Activated naive CD4-positive, alpha-beta T cell treated with anti-CD3 and anti-CD28 coated beads, Interleukin-2, amount 50 U/mL, for 16 hours (primary cell): ENCODE results near the gene GPD1L.
"Not testable (repeated sequence)": the region's sequence is repeated elsewhere in the genome, so short reads cannot be mapped to it uniquely, and the experiment has no call there.

Experiments used
- DNase-seq: peaks from one replicate; pipeline ENCODE4 v3.0.0-alpha.2; 2020

Gene GPD1L

DNA sequence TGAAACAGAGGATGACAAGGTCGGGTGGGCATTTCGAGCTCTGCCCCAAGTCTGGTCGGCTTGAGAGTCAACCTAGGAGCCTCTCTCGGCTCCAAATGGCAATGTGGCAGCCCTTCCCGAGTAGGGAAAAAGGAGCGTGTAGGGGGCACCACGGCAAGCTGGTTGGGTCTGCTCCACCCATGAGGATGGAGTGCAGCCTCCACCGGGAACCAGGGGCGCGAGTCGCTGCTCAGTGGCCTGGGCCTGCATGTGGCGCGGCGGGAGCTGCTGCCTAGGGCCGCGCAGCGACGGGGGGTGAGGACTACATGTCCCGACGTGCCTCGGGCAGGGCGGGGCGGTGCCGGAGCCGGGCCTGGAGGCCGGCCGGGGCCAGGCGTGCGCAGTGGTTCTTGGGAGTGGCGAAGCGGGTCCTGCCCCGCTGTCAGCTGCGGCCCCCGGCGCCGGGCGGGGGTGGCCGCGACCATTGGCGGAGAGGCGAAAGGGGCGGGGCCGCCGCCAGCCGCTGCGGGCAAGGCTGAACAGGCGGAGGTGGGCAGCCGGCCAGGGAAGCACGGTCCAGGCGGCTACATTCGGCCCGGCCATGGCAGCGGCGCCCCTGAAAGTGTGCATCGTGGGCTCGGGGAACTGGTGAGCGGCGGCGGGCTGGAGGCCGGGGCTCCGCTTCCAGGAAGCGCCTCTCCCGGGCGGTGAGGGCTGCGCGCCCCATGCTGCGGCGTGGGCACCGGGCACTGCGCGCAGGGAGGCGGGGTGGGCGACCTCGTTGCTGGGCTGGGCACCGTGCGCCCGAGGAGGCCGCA, at the start of gene GPD1L:
Gene GPD1L (plus strand): TSS at position 489 of the 797 bp plus-strand sequence. CDS start 92 bp downstream, at position 581.
- peak; percentile 96 for DNase-seq

DNA sequence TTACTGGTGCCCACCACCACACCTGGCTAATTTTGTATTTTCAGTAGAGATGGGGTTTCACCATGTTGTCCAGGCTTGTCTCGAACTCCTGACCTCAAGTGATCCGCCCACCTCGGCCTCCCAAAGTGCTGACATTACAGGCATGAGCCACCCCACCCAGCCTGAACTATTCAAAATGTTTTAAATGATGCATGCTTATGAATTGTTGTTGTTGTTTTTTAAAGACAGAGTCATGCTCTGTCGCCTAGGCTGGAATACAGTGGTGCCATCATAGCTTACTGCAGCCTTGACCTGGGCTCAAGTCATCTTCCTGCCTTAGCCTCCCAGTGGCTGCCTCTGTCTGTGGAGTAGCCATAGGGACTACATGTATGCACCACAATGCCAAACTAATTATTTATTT, 48.0 kb upstream of the GPD1L start:
- DNase-seq = not testable (repeated sequence)

DNA sequence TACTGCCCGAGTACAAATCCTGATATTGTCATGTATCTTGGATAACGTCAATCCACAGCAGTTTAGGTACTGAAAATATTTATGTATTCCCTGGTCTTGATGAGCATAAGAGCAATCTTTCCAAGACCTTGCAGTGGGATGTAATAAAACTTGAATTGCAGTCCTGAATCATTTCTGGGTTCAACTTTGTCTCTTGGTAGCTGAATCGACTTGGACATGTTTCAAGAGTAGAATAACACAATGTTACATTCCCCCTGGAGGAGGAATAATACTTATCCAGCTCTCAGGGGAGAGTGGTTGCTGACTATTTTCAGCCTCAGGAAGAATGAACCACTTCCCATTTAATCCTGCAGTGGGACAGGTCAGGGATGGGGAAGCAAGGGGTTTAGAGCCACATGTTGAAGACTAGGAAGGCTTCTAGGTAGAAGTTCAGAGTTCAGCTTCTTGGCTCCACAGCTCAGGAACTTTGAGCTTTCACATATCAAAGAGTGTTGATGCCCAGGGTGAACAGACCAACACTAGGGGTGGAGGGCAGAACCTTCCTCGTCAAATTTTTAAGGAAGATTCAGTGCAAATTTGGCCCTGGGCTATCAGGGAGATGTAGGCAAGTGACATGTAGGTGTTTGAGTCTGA, 43.4 kb upstream of the GPD1L start:
- no peak for DNase-seq

GRCh38 chr3:32066686-32067085, 39.7 kb upstream of the GPD1L start:
- DNase-seq = no peak

DNA sequence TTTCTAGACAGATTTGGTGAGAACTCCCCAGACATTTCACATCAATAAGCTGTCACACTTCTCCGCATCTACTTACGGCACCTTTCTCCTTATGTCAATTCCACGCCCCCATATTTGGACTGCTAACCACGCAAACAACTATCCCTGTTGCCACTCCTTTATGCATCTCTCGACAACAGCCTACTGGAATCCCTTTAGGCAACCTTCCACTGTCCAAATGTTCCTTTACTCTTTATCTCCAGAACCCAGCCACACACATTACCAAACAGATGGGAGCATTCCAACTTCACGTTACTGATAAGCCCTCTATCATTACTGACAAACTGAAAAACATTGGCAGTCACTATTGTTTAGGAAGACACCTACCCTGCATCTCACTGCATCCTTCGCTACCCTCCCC, 32.2 kb upstream of the GPD1L start:
- not testable (repeated sequence) for DNase-seq

GRCh38 chr3:32076566-32076965, 29.9 kb upstream of the GPD1L start:
- no peak for DNase-seq

DNA sequence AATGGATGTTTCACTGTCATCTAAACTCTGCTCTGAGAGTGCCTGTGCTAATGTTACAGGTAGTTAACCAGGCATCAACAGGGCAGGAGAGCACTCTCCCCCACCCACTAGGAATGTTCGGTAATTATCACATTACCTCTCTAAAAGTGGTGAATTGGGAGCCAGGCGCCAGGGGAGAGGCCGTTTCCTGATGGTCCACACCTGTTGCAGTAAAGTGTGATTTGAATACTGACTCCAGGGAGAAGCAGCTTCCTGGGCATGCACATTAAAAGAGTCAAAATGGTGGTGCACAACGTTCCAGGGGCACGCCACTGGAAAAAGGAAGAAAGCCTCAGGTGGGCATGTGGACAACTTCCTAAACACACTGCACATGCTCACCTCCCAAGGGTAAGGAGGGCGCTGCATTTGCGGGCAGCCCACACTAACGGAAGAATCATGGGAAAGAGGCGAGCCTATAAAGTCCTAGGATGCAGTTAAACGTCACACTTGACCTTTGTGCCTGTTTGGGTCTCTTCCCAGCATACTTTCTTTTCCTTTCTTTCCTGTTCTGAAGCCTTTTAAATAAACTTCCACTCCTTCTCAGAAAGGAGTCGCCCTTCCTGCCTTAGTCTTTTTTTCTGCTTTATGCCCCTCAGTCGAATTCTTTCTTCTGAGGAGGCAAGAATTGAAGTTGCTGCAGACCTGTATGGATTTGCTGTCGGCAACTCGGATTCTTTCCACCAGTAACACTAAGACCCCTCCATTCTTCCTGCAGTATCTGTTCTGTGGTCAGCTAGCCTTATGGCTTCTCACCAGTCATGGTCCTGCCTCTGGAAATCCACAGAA, 28.9 kb upstream of the GPD1L start:
- no peak for DNase-seq

DNA sequence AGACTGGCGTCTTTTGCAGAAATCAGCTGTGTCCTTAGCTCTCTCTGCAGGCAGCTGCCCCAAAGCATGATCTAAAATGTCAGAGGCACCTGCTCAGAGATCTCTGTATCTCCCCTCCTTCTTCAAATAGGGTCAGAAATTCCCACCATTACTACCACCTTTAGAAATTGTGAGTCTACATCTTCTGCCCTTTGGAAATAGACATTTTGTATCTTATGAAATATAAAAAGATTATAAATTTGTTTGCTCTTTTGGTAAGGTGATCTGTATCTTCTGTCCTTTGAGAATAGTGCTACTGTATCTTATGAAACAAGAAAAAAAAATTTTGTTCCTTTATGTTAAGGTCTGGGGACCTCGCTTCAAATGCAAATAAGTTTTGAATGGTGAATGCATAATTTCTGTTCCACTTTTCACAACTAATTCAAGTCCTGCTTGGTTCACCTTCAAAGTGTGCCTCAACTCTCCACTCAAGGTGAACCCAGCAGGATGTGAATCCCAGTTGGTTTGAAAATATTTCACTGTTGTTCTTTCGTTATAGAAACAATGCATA, 28.3 kb upstream of the GPD1L start:
- DNase-seq = no peak

DNA sequence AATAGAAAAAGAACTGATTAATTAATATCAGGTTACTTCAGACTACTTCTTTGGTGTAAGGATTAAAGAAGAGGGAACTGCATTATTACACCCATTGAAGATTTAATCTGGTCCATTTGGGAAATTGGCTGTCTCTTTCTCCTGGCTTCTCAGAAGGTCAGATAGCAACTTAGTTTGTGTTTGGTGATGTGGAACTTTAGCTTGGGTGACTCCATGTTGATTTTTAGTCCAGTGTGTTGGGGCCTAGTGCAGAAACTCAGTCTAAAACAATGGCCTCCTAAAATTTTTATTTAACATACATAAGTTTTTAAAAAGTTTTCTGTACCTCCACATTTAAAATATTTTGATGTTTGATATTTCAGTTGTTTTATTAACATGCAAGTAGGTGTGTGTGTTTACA, 27.6 kb upstream of the GPD1L start:
- DNase-seq = no peak

DNA sequence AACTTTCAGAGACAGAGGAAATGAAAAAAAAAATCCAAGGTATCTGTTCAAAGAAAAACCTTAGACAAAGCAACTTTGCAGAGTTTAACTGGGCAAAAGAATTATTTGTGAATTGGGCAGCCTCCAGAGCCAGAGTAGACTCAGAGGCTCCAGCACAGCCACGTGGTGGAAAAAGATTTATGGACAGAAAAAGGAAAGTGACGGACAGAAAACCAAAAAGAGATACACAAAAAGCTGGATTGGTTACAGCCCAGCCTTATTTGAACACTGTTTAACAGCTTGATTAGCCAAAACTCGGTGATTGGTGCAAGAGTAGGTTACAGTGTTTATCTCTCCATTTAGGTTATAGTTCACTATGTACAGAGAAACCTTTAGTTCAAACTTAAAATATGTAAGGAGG, 23.7 kb upstream of the GPD1L start:
- DNase-seq = no peak

- DNase-seq = no peak
Observed at GRCh38 chr3:32083702-32084270, 22.6 kb upstream of the GPD1L start.

GRCh38 chr3:32084870-32085269, 21.6 kb upstream of the GPD1L start:
- no peak for DNase-seq

GRCh38 chr3:32086464-32086863, 20.0 kb upstream of the GPD1L start:
- no peak for DNase-seq

GRCh38 chr3:32089476-32089875, 16.9 kb upstream of the GPD1L start:
- DNase-seq = no peak

- DNase-seq = no peak
Observed at GRCh38 chr3:32093204-32093603, 13.2 kb upstream of the GPD1L start.

GRCh38 chr3:32095431-32095830, 11.0 kb upstream of the GPD1L start:
- DNase-seq = no peak

DNA sequence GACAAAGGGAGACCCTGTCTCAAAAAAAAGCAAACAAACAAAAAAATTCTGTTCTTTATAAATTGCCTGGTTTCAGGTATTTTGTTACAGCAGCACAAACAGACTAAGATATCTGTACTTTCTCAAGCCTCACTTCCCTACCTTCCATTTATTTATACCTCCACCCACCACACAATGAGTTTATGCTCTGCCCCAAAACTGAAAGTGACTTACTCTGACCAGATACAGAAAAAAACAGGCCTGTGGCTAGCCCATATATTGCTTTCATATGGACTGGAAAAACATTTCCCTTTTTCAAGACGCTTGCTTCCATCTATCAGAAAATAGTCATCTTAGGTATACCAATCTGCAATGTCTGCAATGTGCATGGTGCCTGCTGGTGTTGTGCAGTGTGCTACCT, 8.7 kb upstream of the GPD1L start:
- no peak for DNase-seq

- no peak for DNase-seq
Observed at GRCh38 chr3:32098528-32098927, 7.9 kb upstream of the GPD1L start.

DNA sequence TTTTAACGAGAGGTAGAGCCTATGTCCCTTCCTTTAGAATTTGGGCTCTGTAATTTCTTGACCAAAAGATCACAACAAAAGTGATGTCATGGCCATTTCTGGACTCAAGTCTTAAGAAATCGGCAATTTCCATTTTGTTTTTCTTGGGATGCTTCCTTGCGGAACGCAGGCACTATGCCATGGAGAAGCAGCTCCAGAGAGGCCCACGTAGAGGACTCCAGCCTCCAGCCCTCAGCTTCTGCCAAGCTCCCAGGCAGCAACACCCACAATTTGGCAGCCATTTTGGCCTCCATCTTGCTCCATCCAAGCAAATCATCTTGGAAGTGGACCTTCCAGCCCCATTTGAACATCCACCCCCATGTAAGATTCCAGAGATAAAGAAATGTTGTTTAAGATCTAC, 6.0 kb upstream of the GPD1L start:
- no peak for DNase-seq

DNA sequence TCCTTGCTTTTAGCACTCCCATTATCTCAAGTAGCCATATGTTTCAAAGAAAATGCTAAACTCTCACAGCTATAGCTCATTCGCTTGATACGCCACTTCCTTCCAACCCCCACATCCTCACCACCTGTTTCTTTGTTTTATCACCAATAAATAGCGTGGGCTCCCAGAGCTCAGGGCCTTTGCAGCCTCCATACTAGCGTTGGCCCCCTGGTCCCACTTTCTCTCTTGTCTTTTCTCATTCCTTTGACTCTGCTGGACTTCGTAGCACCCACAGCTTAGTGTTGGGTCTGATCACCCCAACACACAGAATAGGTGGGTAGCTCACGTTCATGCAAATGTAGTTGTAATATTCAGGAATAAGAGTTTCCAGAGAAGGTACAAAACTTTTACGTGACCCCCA, 4.1 kb upstream of the GPD1L start:
- DNase-seq = no peak

- no peak for DNase-seq
Observed at GRCh38 chr3:32104492-32104891, 1.9 kb upstream of the GPD1L start.

DNA sequence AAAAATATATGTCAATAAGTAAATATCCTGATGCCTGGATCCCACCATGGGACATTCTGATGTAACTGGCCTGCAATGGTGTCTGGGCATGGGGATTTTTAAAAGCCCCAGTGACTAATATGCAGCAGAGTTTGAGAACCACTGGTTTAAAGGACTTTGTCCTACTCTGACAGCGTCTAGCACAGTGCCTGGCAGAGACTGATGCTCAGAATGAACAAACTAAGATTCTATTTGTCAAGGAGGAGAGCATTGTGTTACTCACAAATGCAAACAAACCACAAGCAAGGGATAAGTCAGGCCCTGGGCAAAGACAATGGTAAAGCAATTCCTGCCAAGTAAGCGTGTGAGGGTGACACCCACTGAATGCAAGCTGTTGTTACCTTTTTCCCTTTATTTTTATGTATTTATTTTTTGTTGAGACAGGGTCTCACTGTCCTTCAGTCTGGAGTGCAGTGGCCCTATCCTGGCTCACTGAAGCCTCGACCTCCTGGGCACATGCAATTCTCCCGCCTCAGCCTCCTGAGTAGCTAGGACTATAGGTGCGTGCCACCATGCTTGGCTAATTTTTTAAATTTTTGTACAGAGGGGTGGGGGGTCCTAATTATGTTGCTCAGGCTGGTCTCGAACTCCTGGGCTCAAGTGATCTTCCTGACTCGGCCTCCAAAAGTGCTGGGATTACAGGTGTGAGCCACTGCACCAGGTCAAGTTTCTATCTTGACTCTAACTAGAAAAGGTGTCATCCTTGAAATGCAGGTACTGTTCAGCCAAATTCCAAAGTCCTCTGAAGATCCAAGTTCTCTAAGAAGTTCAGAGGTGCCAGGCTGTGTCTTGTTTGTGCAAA, 909 bp upstream of the GPD1L start:
- DNase-seq = no peak
